AG04449 (cell line): Measurements from ENCODE around the gene GCA.

Source experiments
- CTCF ChIA-PET: fragments of 350-600 bp; formaldehyde crosslinking; extraction: SDS; loops from one replicate; lab custom pipeline; 2021; ENCODE audit warnings: antibody characterized with exemption; lab: Yijun Ruan, JAX
- POLR2A ChIA-PET: fragments of 400-600, 350-600 bp; formaldehyde crosslinking; extraction: SDS; loops from one replicate; lab custom pipeline; 2020; ENCODE audit warnings: antibody characterized with exemption, inconsistent platforms; lab: Yijun Ruan, JAX
- DNase-seq: peaks from one replicate; pipeline ENCODE4 v3.0.0-alpha.2; 2010; ENCODE audit warnings: low read depth, low spot score
- H3K4me3 ChIP-seq: 2 replicates; pipeline ENCODE4 v1.5.1; 2011; ENCODE audit warnings: low read depth, mild to moderate bottlenecking, control low read depth, low read length
- CTCF ChIP-seq: IDR thresholded peaks from one replicate; pipeline ENCODE4 v1.5.1; 2011; ENCODE audit warnings: mild to moderate bottlenecking, moderate library complexity, low read length, control low read depth, inconsistent platforms; ENCODE audit not compliant: insufficient read depth; ENCODE audit errors: missing control alignments

The GCA gene

GRCh38 chr2:162337868-162338267 lies 6.1 kb upstream of the GCA start:
- no peak overlapping the region for H3K4me3 ChIP-seq
- TF ChIP-seq CTCF: no peak
- ChIA-PET POLR2A (no interaction called here), CTCF (interaction anchor here (1.4 to 2.1 kb wide), 2 partner anchors 10 to 19 kb away, joined by 5 to 7 read pairs; partner anchors contain the start of gene IFIH1)
- DNase-seq: no peak

- ChIA-PET POLR2A (no interaction called here), CTCF (no interaction called here)
- no peak for TF ChIP-seq CTCF
- no peak overlapping the region for H3K4me3 ChIP-seq
- DNase-seq: no peak
These were observed 3.1 kb upstream of the GCA start for GRCh38 chr2:162340822-162341221.

DNA sequence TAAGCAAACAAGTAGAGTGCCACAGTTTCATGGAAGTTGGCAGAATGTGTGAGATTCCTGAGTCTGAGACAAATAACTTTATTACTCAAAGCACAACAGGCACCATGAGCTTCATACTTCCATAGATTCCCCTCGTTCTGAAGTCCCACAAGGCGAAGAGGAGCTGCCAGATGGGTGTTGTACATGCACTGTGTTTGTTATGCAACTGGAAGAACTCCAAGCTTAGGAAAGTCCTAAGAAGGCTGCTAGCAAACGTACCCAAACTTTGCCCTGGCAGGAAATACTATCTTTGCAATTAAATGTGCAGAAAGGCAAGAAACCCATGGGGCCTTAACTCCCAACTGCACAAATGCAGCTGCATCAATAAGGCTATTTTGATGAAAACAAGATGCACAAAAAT lies 1.6 kb upstream of the GCA start:
- DNase-seq: no peak
- POLR2A ChIA-PET: no interaction called here
- no peak for TF ChIP-seq CTCF
- CTCF ChIA-PET: no interaction called here
- no peak overlapping the region for H3K4me3 ChIP-seq

GRCh38 chr2:162342841-162343240 lies 1.1 kb upstream of the GCA start:
- no peak for DNase-seq
- ChIA-PET POLR2A (no interaction called here), CTCF (interaction anchor here (0.8 to 1.6 kb wide), 2 partner anchors 8 to 16 kb away, joined by 3 to 9 read pairs; no protein-coding TSS in a partner anchor)
- TF ChIP-seq CTCF: no peak
- no peak overlapping the region for H3K4me3 ChIP-seq

- ChIA-PET CTCF (interaction anchor here (0.8 to 1.6 kb wide), 2 partner anchors 9 to 16 kb away, joined by 3 to 9 read pairs; no protein-coding TSS in a partner anchor), POLR2A (no interaction called here)
- peak overlapping the region; percentile 86 for H3K4me3 ChIP-seq
- no peak for TF ChIP-seq CTCF
- DNase-seq: no peak
These were observed 474 bp upstream of the GCA start for GRCh38 chr2:162343492-162343823.

DNA sequence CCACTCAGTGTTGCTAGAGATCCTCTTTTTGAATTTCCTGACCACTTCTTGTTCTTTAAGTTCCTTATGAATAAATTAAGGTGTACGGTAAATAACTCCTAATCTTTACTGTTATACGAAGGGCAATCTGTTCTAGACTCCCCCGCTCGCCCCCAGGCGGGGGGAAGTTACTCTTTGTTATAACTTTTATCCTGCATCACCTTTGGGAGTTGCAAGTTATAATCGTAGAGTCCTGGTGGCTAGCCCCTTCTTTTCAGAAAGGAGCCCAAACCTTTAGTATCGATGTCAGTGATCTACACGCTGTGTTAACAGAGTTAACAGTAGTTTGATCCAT lies 652 bp downstream of the GCA start:
- CTCF ChIA-PET: no interaction called here
- no peak for DNase-seq

More for the DNA sequence above, 652 bp downstream of the GCA start:
- H3K4me3 ChIP-seq: peak overlapping the region; percentile 86
- POLR2A ChIA-PET: no interaction called here
- TF ChIP-seq CTCF: no peak
